CD4-positive, alpha-beta T cell (primary cell): ENCODE data around the gene WFIKKN1. TPM values are rescaled to one million over a fixed set of nuclear protein-coding genes. Genes with fewer than 3 reads are reported as not detected.

Experiments
- ATAC-seq: fragments of 200-7000 bp; cut with Tn5 transposase; one replicate; pipeline ENCODE4 v1.10.0; 2022; ENCODE audit warnings: mild to moderate bottlenecking; ENCODE audit not compliant: poor library complexity
- CTCF ChIA-PET: fragments of 350-600 bp; sonication (Branson Sonifier 250); formaldehyde crosslinking; loops from one replicate; lab custom pipeline; 2021; ENCODE audit warnings: antibody characterized with exemption, inconsistent platforms; lab: Charles Lee
- POLR2A ChIA-PET: fragments of 350-600 bp; sonication (Branson Sonifier 250); formaldehyde crosslinking; loops from one replicate; lab custom pipeline; 2021; ENCODE audit warnings: antibody characterized with exemption, inconsistent platforms; lab: Charles Lee
- DNase-seq, 14 experiments: peaks; one replicate each; pipeline ENCODE4 v3.0.0-alpha.2; 2013 to 2020; ENCODE audit warnings: mixed read lengths in 2 of 14
- H3K27ac ChIP-seq, 2 donors: one replicate each; pipeline versions ENCODE4 v1.5.1 to v1.7.0; 2013; ENCODE audit warnings: low read length in 2 of 2, low read depth in 1 of 2, mild to moderate bottlenecking in 1 of 2
- H3K27me3 ChIP-seq, 2 experiments: 1 replicate in 1 of 2; 2 replicates in 1 of 2; pipeline versions ENCODE4 v1.6.1 to v1.7.0; 2013; ENCODE audit warnings: low read length in 2 of 2, control low read depth in 1 of 2, mild to moderate bottlenecking in 1 of 2, moderate library complexity in 1 of 2; ENCODE audit not compliant: insufficient read depth in 2 of 2, control insufficient read depth in 1 of 2
- H3K36me3 ChIP-seq: one replicate; pipeline ENCODE4 v1.6.1; 2013; ENCODE audit warnings: low read length, control low read depth; ENCODE audit not compliant: insufficient read depth
- H3K4me1 ChIP-seq: one replicate; pipeline ENCODE4 v1.6.1; 2013; ENCODE audit warnings: low read length, control low read depth; ENCODE audit not compliant: insufficient read depth
- H3K4me3 ChIP-seq: one replicate; pipeline ENCODE4 v1.5.1; 2013; ENCODE audit warnings: mild to moderate bottlenecking, low read length, moderate library complexity
- H3K9me3 ChIP-seq, 2 experiments: 1 replicate in 1 of 2; 2 replicates in 1 of 2; pipeline versions ENCODE4 v1.6.1 to v1.7.0; 2013; ENCODE audit warnings: low read length in 2 of 2, mild to moderate bottlenecking in 2 of 2, control low read depth in 1 of 2, moderate library complexity in 1 of 2; ENCODE audit not compliant: control insufficient read depth in 1 of 2, insufficient read depth in 1 of 2
- H3K27ac Mint-ChIP-seq: one replicate; pipeline ENCODE4 v1.8.0; 2020; ENCODE audit warnings: mixed read lengths
- H3K27me3 Mint-ChIP-seq: one replicate; pipeline ENCODE4 v1.8.0; 2021; ENCODE audit warnings: mixed read lengths
- H3K36me3 Mint-ChIP-seq: one replicate; pipeline ENCODE4 v1.8.0; 2021; ENCODE audit warnings: low read depth, mixed read lengths
- H3K4me1 Mint-ChIP-seq: one replicate; pipeline ENCODE4 v1.8.0; 2021; ENCODE audit warnings: low read depth, mixed read lengths
- H3K4me3 Mint-ChIP-seq: one replicate; pipeline ENCODE4 v1.8.0; 2020; ENCODE audit warnings: mild to moderate bottlenecking, mixed read lengths
- H3K9me3 Mint-ChIP-seq: one replicate; pipeline ENCODE4 v1.8.0; 2020; ENCODE audit warnings: mixed read lengths
- CTCF ChIP-seq: fragments of 200-600 bp; IDR thresholded peaks from one replicate; pipeline ENCODE4 v1.8.0; 2022; ENCODE audit warnings: antibody characterized with exemption, mild to moderate bottlenecking
- intact Hi-C, 2 experiments: fragments of 100-400 bp; cut with DNase I in 1 of 2; cut with micrococcal nuclease in 1 of 2; formaldehyde crosslinking; loops; one replicate each; pipeline versions ENCODE4 v1.15.1 to v1.9.0; 2023 to 2025; cut with DNase I, micrococcal nuclease
- total RNA-seq, 174 experiments: library from RNA in 2 of 174; stranded (reverse) in 2 of 174; gene quantifications; one replicate each; pipeline ENCODE4 v1.2.3 and lab custom pipeline; 2021 to 2026

Gene WFIKKN1
- total RNA-seq, 2 experiments from 2014 or later, result 0.64 to 0.99 TPM

- ChIA-PET POLR2A (interaction anchor here (1.1 kb wide), 1 partner anchor 10 kb away, joined by 3 read pairs; no protein-coding TSS in a partner anchor), CTCF (no interaction called here)
- no peaks in the 10 kb centered on the region for H3K27me3 ChIP-seq
- Mint-ChIP-seq H3K9me3 (no peaks in the 10 kb centered on the region), H3K27ac (no peak overlapping the region), H3K4me3 (no peak overlapping the region), H3K36me3 (peaks cover 3% of the 10 kb centered on the region), H3K27me3 (no peaks in the 10 kb centered on the region), H3K4me1 (peaks cover 13% of the 10 kb centered on the region)
- no peak for TF ChIP-seq CTCF
- DNase-seq (no peak), ATAC-seq (no peak)
- H3K27ac ChIP-seq, result no peak overlapping the region
- intact Hi-C loops, result no loop called here
- no peak overlapping the region for H3K4me3 ChIP-seq
- peaks cover 5% of the 10 kb centered on the region for H3K36me3 ChIP-seq
- H3K4me1 ChIP-seq, result no peaks in the 10 kb centered on the region
- H3K9me3 ChIP-seq, result peaks cover 0 to 7% of the 10 kb centered on the region in 2 experiments
These were observed 31.7 kb upstream of the WFIKKN1 start for GRCh38 chr16:598823-599739.

- TF ChIP-seq CTCF, result no peak
- no peak overlapping the region for H3K4me3 Mint-ChIP-seq
- no peak overlapping the region for H3K4me3 ChIP-seq
- intact Hi-C loops, result no loop called here
- CTCF ChIA-PET, result interaction anchor here (1.1 kb wide), 1 partner anchor 22 kb away, joined by 4 read pairs; no protein-coding TSS in a partner anchor
- no peaks in the 10 kb centered on the region for H3K4me1 ChIP-seq
- H3K27ac ChIP-seq, result no peak overlapping the region
- DNase-seq, result no peak
- H3K36me3 ChIP-seq, result peaks cover 5% of the 10 kb centered on the region
- peaks cover 0 to 16% of the 10 kb centered on the region in 2 experiments for H3K9me3 ChIP-seq
- no peaks in the 10 kb centered on the region for H3K9me3 Mint-ChIP-seq
- POLR2A ChIA-PET, result no interaction called here
- no peaks in the 10 kb centered on the region for H3K27me3 Mint-ChIP-seq
- no peak for ATAC-seq
- peaks cover 13% of the 10 kb centered on the region for H3K4me1 Mint-ChIP-seq
- H3K27me3 ChIP-seq, result no peaks in the 10 kb centered on the region
- H3K27ac Mint-ChIP-seq, result no peak overlapping the region
- H3K36me3 Mint-ChIP-seq, result peaks cover 3% of the 10 kb centered on the region
These were observed 30.0 kb upstream of the WFIKKN1 start for GRCh38 chr16:600781-601180.

- ChIA-PET CTCF (no interaction called here), POLR2A (no interaction called here)
- no peak overlapping the region for H3K27ac ChIP-seq
- H3K4me1 Mint-ChIP-seq, result peaks cover 13% of the 10 kb centered on the region
- no peak overlapping the region for H3K4me3 Mint-ChIP-seq
- TF ChIP-seq CTCF, result no peak
- DNase-seq, result no peak
- no peaks in the 10 kb centered on the region for H3K4me1 ChIP-seq
- intact Hi-C loops, result no loop called here
- H3K9me3 ChIP-seq, result peaks cover 0 to 15% of the 10 kb centered on the region in 2 experiments
- H3K27me3 ChIP-seq, result no peaks in the 10 kb centered on the region
- no peak for ATAC-seq
- H3K36me3 ChIP-seq, result peaks cover 5% of the 10 kb centered on the region
- peaks cover 3% of the 10 kb centered on the region for H3K36me3 Mint-ChIP-seq
- H3K27ac Mint-ChIP-seq, result no peak overlapping the region
- H3K27me3 Mint-ChIP-seq, result no peaks in the 10 kb centered on the region
- H3K9me3 Mint-ChIP-seq, result no peaks in the 10 kb centered on the region
- no peak overlapping the region for H3K4me3 ChIP-seq
These were observed 26.9 kb upstream of the WFIKKN1 start for GRCh38 chr16:603933-604332.
